ENCODE data around the gene ADGRG2.

DNA sequence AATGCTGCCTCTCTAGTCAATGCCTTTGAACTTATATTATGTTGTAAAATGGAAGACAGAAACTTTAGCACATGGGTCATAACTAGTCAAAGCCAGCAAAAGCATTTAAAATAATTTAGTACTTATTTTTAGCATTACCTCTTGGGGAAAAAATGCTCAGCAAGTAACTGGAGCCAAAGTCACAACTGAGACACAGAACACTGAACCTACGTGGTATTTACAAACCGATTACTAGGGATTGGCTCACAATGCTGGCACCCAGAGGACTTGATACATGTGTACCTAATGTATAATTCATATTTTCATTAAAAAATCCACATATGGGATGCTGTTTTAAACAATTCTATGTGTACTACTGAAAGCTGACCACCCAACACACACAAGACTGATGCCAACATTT lies 176.8 kb downstream of the ADGRG2 start:
- TF ChIP-seq, protein P1, sequence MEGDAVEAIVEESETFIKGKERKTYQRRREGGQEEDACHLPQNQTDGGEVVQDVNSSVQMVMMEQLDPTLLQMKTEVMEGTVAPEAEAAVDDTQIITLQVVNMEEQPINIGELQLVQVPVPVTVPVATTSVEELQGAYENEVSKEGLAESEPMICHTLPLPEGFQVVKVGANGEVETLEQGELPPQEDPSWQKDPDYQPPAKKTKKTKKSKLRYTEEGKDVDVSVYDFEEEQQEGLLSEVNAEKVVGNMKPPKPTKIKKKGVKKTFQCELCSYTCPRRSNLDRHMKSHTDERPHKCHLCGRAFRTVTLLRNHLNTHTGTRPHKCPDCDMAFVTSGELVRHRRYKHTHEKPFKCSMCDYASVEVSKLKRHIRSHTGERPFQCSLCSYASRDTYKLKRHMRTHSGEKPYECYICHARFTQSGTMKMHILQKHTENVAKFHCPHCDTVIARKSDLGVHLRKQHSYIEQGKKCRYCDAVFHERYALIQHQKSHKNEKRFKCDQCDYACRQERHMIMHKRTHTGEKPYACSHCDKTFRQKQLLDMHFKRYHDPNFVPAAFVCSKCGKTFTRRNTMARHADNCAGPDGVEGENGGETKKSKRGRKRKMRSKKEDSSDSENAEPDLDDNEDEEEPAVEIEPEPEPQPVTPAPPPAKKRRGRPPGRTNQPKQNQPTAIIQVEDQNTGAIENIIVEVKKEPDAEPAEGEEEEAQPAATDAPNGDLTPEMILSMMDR (IDR thresholded peaks at IDR 0.05), result no peak
- TF ChIP-seq POLR2A (IDR thresholded peaks at IDR 0.05) (no peak), POLR2AphosphoS5 (IDR thresholded peaks at IDR 0.05) (no peak)
